Measurements from ENCODE around the gene IL17REL. TPM values are rescaled to one million over a fixed set of nuclear protein-coding genes. Genes with fewer than 3 reads are reported as not detected.

Gene IL17REL
- total RNA-seq (not detected), polyA plus RNA-seq (0.01 TPM)

- WGBS, result 63% methylated on average over 29 of the region's 29 CpGs
- DNase-seq (ENCODE audit: extremely low spot score), result no peak
- H3K27ac ChIP-seq (ENCODE audit: low read depth), result no peak within 1 kb of the TSS
- H3K36me3 ChIP-seq (ENCODE audit: insufficient read depth), result no peaks in the 10 kb centered on the region
- H3K4me1 ChIP-seq (ENCODE audit: insufficient read depth), result peaks cover 5% of the 10 kb centered on the region
- no peak within 1 kb of the TSS for H3K4me3 ChIP-seq (ENCODE audit: low read depth, low read length)
Observed at GRCh38 chr22:50012211-50013181, at the start of gene IL17REL. IL17REL (minus strand) TSS chr22:50012765; CDS start chr22:50012646, 119 bp downstream.

- WGBS, result 79% methylated on average over 17 of the region's 17 CpGs
- DNase-seq (ENCODE audit: extremely low spot score), result no peak
- H3K4me3 ChIP-seq (ENCODE audit: low read depth, low read length), result no peak overlapping the region
Observed at GRCh38 chr22:50061824-50062355, 49.3 kb upstream of the IL17REL start.

GRCh38 chr22:50061141-50061823 lies 48.7 kb upstream of the IL17REL start:
- Histone ChIP-seq H3K36me3 (ENCODE audit: insufficient read depth) (no peaks in the 10 kb centered on the region), H3K4me3 (ENCODE audit: low read depth, low read length) (no peak overlapping the region), H3K4me1 (ENCODE audit: insufficient read depth) (no peaks in the 10 kb centered on the region), H3K27ac (ENCODE audit: low read depth) (no peak overlapping the region)
- 78% methylated on average over 27 of the region's 27 CpGs for WGBS
- no peak for DNase-seq (ENCODE audit: extremely low spot score)

More at GRCh38 chr22:50061824-50062355, 49.3 kb upstream of the IL17REL start:
- H3K36me3 ChIP-seq (ENCODE audit: insufficient read depth), result no peaks in the 10 kb centered on the region
- H3K27ac ChIP-seq (ENCODE audit: low read depth), result no peak overlapping the region
- H3K4me1 ChIP-seq (ENCODE audit: insufficient read depth), result no peaks in the 10 kb centered on the region

GRCh38 chr22:50060441-50061140 lies 48.0 kb upstream of the IL17REL start:
- Histone ChIP-seq H3K36me3 (ENCODE audit: insufficient read depth) (no peaks in the 10 kb centered on the region), H3K4me1 (ENCODE audit: insufficient read depth) (no peaks in the 10 kb centered on the region), H3K4me3 (ENCODE audit: low read depth, low read length) (no peak overlapping the region), H3K27ac (ENCODE audit: low read depth) (no peak overlapping the region)
- WGBS, result 83% methylated on average over 28 of the region's 28 CpGs
- DNase-seq (ENCODE audit: extremely low spot score), result peak; percentile 32

GRCh38 chr22:50059881-50060262 lies 47.3 kb upstream of the IL17REL start:
- Histone ChIP-seq H3K36me3 (ENCODE audit: insufficient read depth) (no peaks in the 10 kb centered on the region), H3K27ac (ENCODE audit: low read depth) (no peak overlapping the region), H3K4me1 (ENCODE audit: insufficient read depth) (no peaks in the 10 kb centered on the region), H3K4me3 (ENCODE audit: low read depth, low read length) (no peak overlapping the region)
- DNase-seq (ENCODE audit: extremely low spot score), result no peak
- WGBS, result 83% methylated on average over 7 of the region's 7 CpGs

- WGBS, result 17% methylated on average over 31 of the region's 31 CpGs
- Histone ChIP-seq H3K4me1 (ENCODE audit: insufficient read depth) (no peaks in the 10 kb centered on the region), H3K36me3 (ENCODE audit: insufficient read depth) (no peaks in the 10 kb centered on the region), H3K4me3 (ENCODE audit: low read depth, low read length) (no peak overlapping the region), H3K27ac (ENCODE audit: low read depth) (no peak overlapping the region)
- peak; percentile 5 for DNase-seq (ENCODE audit: extremely low spot score)
Observed at GRCh38 chr22:50058906-50059880, 46.6 kb upstream of the IL17REL start.

- WGBS, result 13% methylated on average over 101 of the region's 102 CpGs
- H3K4me3 ChIP-seq (ENCODE audit: low read depth, low read length), result no peak within 1 kb of the TSS
- no peak for DNase-seq (ENCODE audit: extremely low spot score)
Observed at GRCh38 chr22:50058061-50058905, 45.7 kb upstream of the IL17REL start, which contains the start of gene TTLL8. TTLL8 (minus strand) TSS chr22:50058298.

GRCh38 chr22:50057278-50058060 lies 44.9 kb upstream of the IL17REL start:
- Histone ChIP-seq H3K36me3 (ENCODE audit: insufficient read depth) (no peaks in the 10 kb centered on the region), H3K4me1 (ENCODE audit: insufficient read depth) (no peaks in the 10 kb centered on the region), H3K27ac (ENCODE audit: low read depth) (no peak overlapping the region), H3K4me3 (ENCODE audit: low read depth, low read length) (no peak overlapping the region)
- DNase-seq (ENCODE audit: extremely low spot score), result no peak
- 92% methylated on average over 14 of the region's 14 CpGs for WGBS

More at GRCh38 chr22:50058061-50058905, 45.7 kb upstream of the IL17REL start, which contains the start of gene TTLL8:
- Histone ChIP-seq H3K27ac (ENCODE audit: low read depth) (no peak within 1 kb of the TSS), H3K4me1 (ENCODE audit: insufficient read depth) (no peaks in the 10 kb centered on the region), H3K36me3 (ENCODE audit: insufficient read depth) (no peaks in the 10 kb centered on the region)

- WGBS, result 81% methylated on average over 34 of the region's 34 CpGs
- no peak overlapping the region for H3K27ac ChIP-seq (ENCODE audit: low read depth)
- no peaks in the 10 kb centered on the region for H3K36me3 ChIP-seq (ENCODE audit: insufficient read depth)
- no peak overlapping the region for H3K4me3 ChIP-seq (ENCODE audit: low read depth, low read length)
- no peak for DNase-seq (ENCODE audit: extremely low spot score)
- no peaks in the 10 kb centered on the region for H3K4me1 ChIP-seq (ENCODE audit: insufficient read depth)
Observed at GRCh38 chr22:50056214-50056972, 43.8 kb upstream of the IL17REL start.

GRCh38 chr22:50053861-50054260 lies 41.3 kb upstream of the IL17REL start:
- no peak for DNase-seq (ENCODE audit: extremely low spot score)
- WGBS, result 92% methylated on average over 18 of the region's 18 CpGs
- Histone ChIP-seq H3K4me3 (ENCODE audit: low read depth, low read length) (no peak overlapping the region), H3K36me3 (ENCODE audit: insufficient read depth) (no peaks in the 10 kb centered on the region), H3K4me1 (ENCODE audit: insufficient read depth) (no peaks in the 10 kb centered on the region), H3K27ac (ENCODE audit: low read depth) (no peak overlapping the region)
